GM23338 (cell line): ENCODE results near the gene GTF2H1. TPM values are rescaled to one million over a fixed set of nuclear protein-coding genes. Genes with fewer than 3 reads are reported as not detected.

Experiments used
- ATAC-seq: fragments of 200-7000 bp; cut with Tn5 transposase; 3 replicates; pipeline ENCODE4 v1.9.1; 2020
- DNase-seq: peaks from one replicate; pipeline ENCODE4 v3.0.0-alpha.2; 2015; ENCODE audit warnings: low spot score
- H2AFZ ChIP-seq: fragments of 200-600 bp; sonication (generic); 2 replicates; pipeline ENCODE4 v1.8.0; 2016; ENCODE audit warnings: antibody characterized with exemption, mild to moderate bottlenecking, moderate library complexity
- H3F3A ChIP-seq: fragments of 200-600 bp; sonication (generic); replicated peaks from 2 replicates; pipeline ENCODE4 v1.8.0; 2017; ENCODE audit warnings: antibody characterized with exemption, mixed run types, low read depth
- H3K27ac ChIP-seq: fragments of 200-600 bp; sonication (generic); 2 replicates; pipeline ENCODE4 v1.6.1; 2016; ENCODE audit warnings: low read depth
- H3K27me3 ChIP-seq: fragments of 200-600 bp; sonication (generic); 2 replicates; pipeline ENCODE4 v1.8.0; 2016; ENCODE audit warnings: mild to moderate bottlenecking, mixed run types, moderate library complexity; ENCODE audit not compliant: insufficient read depth
- H3K36me3 ChIP-seq: fragments of 200-600 bp; sonication (generic); 2 replicates; pipeline ENCODE4 v1.8.0; 2016; ENCODE audit warnings: mild to moderate bottlenecking; ENCODE audit not compliant: insufficient read depth
- H3K4me1 ChIP-seq: fragments of 200-600 bp; sonication (generic); 2 replicates; pipeline ENCODE4 v1.8.0; 2016; ENCODE audit warnings: mild to moderate bottlenecking, moderate library complexity; ENCODE audit not compliant: insufficient read depth
- H3K4me2 ChIP-seq: fragments of 200-600 bp; sonication (generic); 2 replicates; pipeline ENCODE4 v1.7.1; 2017; ENCODE audit warnings: mixed run types
- H3K4me3 ChIP-seq: fragments of 200-600 bp; sonication (generic); 2 replicates; pipeline ENCODE4 v1.6.1; 2016; ENCODE audit warnings: mixed run types
- H3K79me2 ChIP-seq: fragments of 200-600 bp; sonication (generic); replicated peaks from 2 replicates; pipeline ENCODE4 v1.8.0; 2017; ENCODE audit warnings: mild to moderate bottlenecking; ENCODE audit not compliant: insufficient read depth
- H3K9me2 ChIP-seq: fragments of 200-600 bp; sonication (generic); 2 replicates; pipeline ENCODE4 v1.8.0; 2017; ENCODE audit not compliant: insufficient read depth
- H4K20me1 ChIP-seq: fragments of 200-600 bp; sonication (generic); replicated peaks from 2 replicates; pipeline ENCODE4 v1.8.0; 2017; ENCODE audit warnings: mild to moderate bottlenecking; ENCODE audit not compliant: insufficient read depth
- H3K27ac Mint-ChIP-seq: 2 replicates; pipeline ENCODE4 v1.8.0; 2020; ENCODE audit warnings: inconsistent platforms, mild to moderate bottlenecking, moderate library complexity, mixed read lengths
- H3K27me3 Mint-ChIP-seq: 3 replicates; pipeline ENCODE4 v1.8.0; 2022; ENCODE audit warnings: low read depth, mild to moderate bottlenecking, moderate library complexity, mixed read lengths, inconsistent platforms; ENCODE audit not compliant: insufficient read depth, poor library complexity
- H3K36me3 Mint-ChIP-seq: 3 replicates; pipeline ENCODE4 v1.8.0; 2021; ENCODE audit warnings: low read depth, mild to moderate bottlenecking, inconsistent platforms, moderate library complexity, mixed read lengths
- H3K4me1 Mint-ChIP-seq: 3 replicates; pipeline ENCODE4 v1.8.0; 2020; ENCODE audit warnings: mild to moderate bottlenecking, inconsistent platforms, mixed read lengths
- H3K4me3 Mint-ChIP-seq: 3 replicates; pipeline ENCODE4 v1.8.0; 2021; ENCODE audit warnings: moderate library complexity, mild to moderate bottlenecking, inconsistent platforms, mixed read lengths
- H3K9me3 Mint-ChIP-seq: 3 replicates; pipeline ENCODE4 v1.8.0; 2020; ENCODE audit warnings: moderate library complexity, mild to moderate bottlenecking, inconsistent platforms, mixed read lengths
- EZH2 ChIP-seq: fragments of 200-600 bp; sonication (generic); IDR thresholded peaks from one replicate; pipeline ENCODE4 v1.8.0; 2017; ENCODE audit warnings: antibody characterized with exemption, mild to moderate bottlenecking, low read depth; ENCODE audit not compliant: unreplicated experiment
- EZH2phosphoT487 ChIP-seq: fragments of 200-600 bp; sonication (generic); IDR thresholded peaks from one replicate; pipeline ENCODE4 v1.8.1; 2018; ENCODE audit warnings: antibody characterized with exemption; ENCODE audit not compliant: unreplicated experiment
- NANOG ChIP-seq: IDR thresholded peaks from 2 replicates; pipeline ENCODE4 v1.6.1; 2016; ENCODE audit warnings: antibody characterized with exemption, borderline replicate concordance
- POLR2AphosphoS5 ChIP-seq: IDR thresholded peaks from 2 replicates; pipeline ENCODE4 v1.6.1; 2016; ENCODE audit warnings: antibody characterized with exemption, low read depth
- ZNF114 ChIP-seq: fragments of 250-450 bp; sonication (Bioruptor Pico); IDR thresholded peaks from 2 replicates; pipeline ENCODE4 v1.5.0; 2020; ENCODE audit warnings: mild to moderate bottlenecking, moderate library complexity
- ZNF331 ChIP-seq: fragments of 250-450 bp; sonication (Bioruptor Pico); IDR thresholded peaks from 2 replicates; pipeline ENCODE4 v1.5.0; 2020; ENCODE audit warnings: low read depth, mild to moderate bottlenecking, moderate library complexity
- polyA plus RNA-seq: library from polyadenylated mRNA; unstranded; fragments of >200 nt; fragmentation: Nextera tagmentation; extraction: Ambion mirVana; gene quantifications from 2 replicates; pipeline ENCODE4 v1.2.1, GENCODE V29; 2016
- total RNA-seq: library from RNA; depleted of rRNA; stranded (reverse); fragments of >200 nt; shearing (Covaris generic); gene quantifications from 2 replicates; pipeline ENCODE4 v1.2.3, GENCODE V29; 2014
- TF ChIP-seq, protein P1 (sequence below): fragments of 250-450 bp; sonication (Bioruptor Pico); IDR thresholded peaks from 2 replicates; pipeline ENCODE4 v1.5.0; 2020; ENCODE audit warnings: mild to moderate bottlenecking, moderate library complexity
- TF ChIP-seq, protein P2 (sequence below): IDR thresholded peaks from one replicate; pipeline ENCODE4 v1.6.1; 2018; ENCODE audit warnings: antibody characterized with exemption; ENCODE audit not compliant: unreplicated experiment

Gene GTF2H1
- total and polyA plus RNA-seq, 2 experiments from 2014 or later: 16.5 to 43.6 TPM

DNA sequence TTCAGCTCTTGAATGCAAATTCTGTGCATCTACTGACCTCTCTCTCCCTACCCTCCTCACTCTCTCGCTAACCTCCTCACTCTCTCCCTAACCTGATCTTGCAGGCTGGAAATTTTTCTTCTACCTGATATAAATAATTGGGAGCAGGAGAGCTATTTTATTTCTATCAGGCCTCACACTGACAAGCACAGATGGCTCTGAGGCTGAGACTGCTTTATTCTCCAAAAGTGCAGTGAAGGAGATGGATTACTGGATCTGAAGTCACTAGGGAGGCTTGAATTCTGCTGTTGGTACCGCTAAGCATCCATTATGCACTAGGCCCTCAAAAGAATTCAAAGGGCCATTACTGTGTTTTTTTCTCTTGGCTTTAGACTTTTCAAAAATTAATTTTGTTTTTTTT lies 52.6 kb downstream of the GTF2H1 start (continued):
- TF ChIP-seq, protein P1, sequence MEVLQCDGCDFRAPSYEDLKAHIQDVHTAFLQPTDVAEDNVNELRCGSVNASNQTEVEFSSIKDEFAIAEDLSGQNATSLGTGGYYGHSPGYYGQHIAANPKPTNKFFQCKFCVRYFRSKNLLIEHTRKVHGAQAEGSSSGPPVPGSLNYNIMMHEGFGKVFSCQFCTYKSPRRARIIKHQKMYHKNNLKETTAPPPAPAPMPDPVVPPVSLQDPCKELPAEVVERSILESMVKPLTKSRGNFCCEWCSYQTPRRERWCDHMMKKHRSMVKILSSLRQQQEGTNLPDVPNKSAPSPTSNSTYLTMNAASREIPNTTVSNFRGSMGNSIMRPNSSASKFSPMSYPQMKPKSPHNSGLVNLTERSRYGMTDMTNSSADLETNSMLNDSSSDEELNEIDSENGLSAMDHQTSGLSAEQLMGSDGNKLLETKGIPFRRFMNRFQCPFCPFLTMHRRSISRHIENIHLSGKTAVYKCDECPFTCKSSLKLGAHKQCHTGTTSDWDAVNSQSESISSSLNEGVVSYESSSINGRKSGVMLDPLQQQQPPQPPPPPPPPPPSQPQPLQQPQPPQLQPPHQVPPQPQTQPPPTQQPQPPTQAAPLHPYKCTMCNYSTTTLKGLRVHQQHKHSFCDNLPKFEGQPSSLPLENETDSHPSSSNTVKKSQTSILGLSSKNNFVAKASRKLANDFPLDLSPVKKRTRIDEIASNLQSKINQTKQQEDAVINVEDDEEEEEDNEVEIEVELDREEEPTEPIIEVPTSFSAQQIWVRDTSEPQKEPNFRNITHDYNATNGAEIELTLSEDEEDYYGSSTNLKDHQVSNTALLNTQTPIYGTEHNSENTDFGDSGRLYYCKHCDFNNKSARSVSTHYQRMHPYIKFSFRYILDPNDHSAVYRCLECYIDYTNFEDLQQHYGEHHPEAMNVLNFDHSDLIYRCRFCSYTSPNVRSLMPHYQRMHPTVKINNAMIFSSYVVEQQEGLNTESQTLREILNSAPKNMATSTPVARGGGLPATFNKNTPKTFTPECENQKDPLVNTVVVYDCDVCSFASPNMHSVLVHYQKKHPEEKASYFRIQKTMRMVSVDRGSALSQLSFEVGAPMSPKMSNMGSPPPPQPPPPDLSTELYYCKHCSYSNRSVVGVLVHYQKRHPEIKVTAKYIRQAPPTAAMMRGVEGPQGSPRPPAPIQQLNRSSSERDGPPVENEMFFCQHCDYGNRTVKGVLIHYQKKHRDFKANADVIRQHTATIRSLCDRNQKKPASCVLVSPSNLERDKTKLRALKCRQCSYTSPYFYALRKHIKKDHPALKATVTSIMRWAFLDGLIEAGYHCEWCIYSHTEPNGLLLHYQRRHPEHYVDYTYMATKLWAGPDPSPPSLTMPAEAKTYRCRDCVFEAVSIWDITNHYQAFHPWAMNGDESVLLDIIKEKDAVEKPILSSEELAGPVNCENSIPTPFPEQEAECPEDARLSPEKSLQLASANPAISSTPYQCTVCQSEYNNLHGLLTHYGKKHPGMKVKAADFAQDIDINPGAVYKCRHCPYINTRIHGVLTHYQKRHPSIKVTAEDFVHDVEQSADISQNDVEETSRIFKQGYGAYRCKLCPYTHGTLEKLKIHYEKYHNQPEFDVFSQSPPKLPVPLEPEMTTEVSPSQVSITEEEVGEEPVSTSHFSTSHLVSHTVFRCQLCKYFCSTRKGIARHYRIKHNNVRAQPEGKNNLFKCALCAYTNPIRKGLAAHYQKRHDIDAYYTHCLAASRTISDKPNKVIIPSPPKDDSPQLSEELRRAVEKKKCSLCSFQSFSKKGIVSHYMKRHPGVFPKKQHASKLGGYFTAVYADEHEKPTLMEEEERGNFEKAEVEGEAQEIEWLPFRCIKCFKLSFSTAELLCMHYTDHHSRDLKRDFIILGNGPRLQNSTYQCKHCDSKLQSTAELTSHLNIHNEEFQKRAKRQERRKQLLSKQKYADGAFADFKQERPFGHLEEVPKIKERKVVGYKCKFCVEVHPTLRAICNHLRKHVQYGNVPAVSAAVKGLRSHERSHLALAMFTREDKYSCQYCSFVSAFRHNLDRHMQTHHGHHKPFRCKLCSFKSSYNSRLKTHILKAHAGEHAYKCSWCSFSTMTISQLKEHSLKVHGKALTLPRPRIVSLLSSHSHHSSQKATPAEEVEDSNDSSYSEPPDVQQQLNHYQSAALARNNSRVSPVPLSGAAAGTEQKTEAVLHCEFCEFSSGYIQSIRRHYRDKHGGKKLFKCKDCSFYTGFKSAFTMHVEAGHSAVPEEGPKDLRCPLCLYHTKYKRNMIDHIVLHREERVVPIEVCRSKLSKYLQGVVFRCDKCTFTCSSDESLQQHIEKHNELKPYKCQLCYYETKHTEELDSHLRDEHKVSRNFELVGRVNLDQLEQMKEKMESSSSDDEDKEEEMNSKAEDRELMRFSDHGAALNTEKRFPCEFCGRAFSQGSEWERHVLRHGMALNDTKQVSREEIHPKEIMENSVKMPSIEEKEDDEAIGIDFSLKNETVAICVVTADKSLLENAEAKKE (CRISPR knock-in tag): no peak
- no peak for TF ChIP-seq EZH2phosphoT487
- TF ChIP-seq EZH2: no peak
- TF ChIP-seq ZNF331 (CRISPR knock-in tag): no peak
- TF ChIP-seq ZNF114 (CRISPR knock-in tag): no peak

DNA sequence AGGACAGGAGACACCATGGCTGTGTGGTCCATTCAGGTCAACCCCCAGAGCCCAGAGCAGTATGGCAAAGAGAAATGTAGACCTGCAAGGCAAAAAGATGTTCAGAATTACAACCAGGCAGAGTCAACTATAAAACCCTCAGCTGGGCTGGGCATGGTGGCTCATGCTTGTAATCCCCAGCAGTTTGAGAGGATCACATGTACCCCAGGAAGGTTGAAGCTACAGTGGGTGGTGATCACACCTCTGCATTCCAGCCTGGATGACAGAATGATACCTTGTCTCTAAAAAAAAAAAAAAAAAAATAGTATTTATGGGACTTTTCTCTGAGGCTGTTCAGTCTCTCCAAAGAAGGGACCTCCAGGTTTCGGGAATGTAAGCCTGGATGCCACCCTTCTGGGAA lies 53.6 kb downstream of the GTF2H1 start:
- Mint-ChIP-seq H3K9me3 (no peaks in the 10 kb centered on the region), H3K4me1 (no peaks in the 10 kb centered on the region), H3K27me3 (peaks cover 4% of the 10 kb centered on the region), H3K4me3 (no peak overlapping the region), H3K36me3 (no peaks in the 10 kb centered on the region), H3K27ac (no peak overlapping the region)
- Histone ChIP-seq H3K4me1 (no peaks in the 10 kb centered on the region), H3K9me2 (no peaks in the 10 kb centered on the region), H4K20me1 (no peaks in the 10 kb centered on the region), H3K27ac (no peak overlapping the region), H3K4me2 (no peak overlapping the region), H3K36me3 (no peaks in the 10 kb centered on the region), H3K27me3 (no peaks in the 10 kb centered on the region), H3F3A (no peaks in the 10 kb centered on the region), H2AFZ (peak overlapping the region; percentile 92), H3K79me2 (no peaks in the 10 kb centered on the region), H3K4me3 (no peak overlapping the region)
- ATAC-seq (no peak), DNase-seq (no peak)
- TF ChIP-seq POLR2AphosphoS5 (no peak), ZNF114 (CRISPR knock-in tag) (no peak), EZH2 (no peak), EZH2phosphoT487 (no peak), NANOG (no peak)
- TF ChIP-seq, protein P2, sequence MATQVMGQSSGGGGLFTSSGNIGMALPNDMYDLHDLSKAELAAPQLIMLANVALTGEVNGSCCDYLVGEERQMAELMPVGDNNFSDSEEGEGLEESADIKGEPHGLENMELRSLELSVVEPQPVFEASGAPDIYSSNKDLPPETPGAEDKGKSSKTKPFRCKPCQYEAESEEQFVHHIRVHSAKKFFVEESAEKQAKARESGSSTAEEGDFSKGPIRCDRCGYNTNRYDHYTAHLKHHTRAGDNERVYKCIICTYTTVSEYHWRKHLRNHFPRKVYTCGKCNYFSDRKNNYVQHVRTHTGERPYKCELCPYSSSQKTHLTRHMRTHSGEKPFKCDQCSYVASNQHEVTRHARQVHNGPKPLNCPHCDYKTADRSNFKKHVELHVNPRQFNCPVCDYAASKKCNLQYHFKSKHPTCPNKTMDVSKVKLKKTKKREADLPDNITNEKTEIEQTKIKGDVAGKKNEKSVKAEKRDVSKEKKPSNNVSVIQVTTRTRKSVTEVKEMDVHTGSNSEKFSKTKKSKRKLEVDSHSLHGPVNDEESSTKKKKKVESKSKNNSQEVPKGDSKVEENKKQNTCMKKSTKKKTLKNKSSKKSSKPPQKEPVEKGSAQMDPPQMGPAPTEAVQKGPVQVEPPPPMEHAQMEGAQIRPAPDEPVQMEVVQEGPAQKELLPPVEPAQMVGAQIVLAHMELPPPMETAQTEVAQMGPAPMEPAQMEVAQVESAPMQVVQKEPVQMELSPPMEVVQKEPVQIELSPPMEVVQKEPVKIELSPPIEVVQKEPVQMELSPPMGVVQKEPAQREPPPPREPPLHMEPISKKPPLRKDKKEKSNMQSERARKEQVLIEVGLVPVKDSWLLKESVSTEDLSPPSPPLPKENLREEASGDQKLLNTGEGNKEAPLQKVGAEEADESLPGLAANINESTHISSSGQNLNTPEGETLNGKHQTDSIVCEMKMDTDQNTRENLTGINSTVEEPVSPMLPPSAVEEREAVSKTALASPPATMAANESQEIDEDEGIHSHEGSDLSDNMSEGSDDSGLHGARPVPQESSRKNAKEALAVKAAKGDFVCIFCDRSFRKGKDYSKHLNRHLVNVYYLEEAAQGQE: no peak
